COLO829 (cell line): ENCODE data around the gene TENM4.

Experiments used
- DNase-seq: peaks from one replicate; pipeline ENCODE4 v3.0.0; 2012; ENCODE audit warnings: low spot score

TENM4 gene

DNA sequence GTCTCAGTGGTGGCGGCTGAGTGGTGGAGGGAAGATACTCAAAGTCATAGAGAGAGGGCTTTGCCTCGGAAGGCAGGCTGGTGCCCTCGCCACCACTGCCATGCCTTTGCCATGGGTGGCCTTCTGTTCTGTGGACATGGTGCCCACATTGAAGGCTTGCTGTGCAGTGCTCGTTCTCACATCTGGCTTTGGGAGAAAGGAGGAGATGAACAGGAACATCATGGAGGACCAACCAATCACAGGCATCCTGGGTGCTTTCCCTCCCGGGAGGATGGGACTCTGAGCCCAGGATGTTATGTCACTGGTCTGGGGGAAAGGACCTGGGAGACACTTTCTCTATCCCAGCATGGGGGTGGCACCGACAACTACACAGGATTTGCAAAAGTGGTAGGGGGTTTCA is 783.8 kb downstream of the TENM4 start:
- DNase-seq: no peak

DNA sequence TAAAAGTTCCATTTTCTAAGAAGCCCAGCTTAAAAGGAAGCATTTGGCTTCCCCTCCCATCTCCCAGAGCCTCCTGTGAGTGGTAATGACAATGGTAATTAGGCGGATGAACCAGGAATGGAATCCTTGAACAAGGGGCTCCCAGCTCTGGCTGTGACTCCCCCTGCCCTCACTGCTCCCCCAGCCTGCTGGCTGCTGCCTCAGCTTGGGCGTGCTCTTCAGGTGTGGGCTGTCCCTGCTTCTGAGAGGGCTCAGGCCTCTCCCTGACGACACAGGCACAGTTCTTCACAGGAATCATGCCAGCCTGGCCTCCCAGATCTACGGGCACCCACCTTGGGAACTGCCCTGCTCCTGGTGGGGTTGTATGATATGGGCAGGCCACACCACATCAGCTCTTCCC is 784.5 kb downstream of the TENM4 start:
- no peak for DNase-seq

DNA sequence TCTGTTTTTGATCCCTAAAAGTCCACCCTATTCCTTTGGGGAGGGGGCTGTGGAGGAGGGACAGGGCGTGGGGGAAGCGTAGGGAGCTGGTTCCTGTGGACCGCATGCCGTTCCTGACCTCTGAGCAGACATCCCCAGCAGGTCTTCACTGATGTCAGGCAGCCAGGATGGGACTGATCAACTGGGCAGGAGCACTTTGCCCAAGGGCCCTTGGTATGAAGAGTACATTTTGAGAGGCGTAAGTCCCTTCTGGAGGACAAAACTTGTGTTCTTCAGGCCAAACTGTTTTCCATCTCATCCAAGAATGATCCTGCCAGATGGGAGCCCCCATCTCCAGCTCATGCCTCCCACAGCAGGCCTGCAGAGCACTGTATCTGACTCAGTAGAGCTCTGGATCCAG is 785.3 kb downstream of the TENM4 start:
- DNase-seq: no peak

DNA sequence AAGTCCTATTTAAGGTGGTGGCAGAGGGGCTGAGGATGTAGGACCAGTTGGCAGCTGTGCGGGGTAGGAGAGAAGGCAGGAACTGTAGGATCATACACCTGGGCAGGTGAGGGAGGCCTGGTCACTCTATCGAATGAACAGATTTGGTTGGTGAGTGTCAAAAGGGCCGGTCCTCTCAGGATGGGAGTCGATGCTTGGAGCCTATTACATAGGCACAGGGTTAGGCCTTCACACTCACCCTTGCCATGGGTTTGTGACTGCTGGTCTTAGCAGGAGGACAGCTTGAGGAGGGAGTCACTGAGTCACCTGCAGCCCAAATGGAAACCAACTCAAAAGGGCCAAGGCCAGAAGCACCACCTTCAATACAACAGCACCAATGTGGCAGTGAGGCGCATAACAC is 786.0 kb downstream of the TENM4 start:
- DNase-seq: no peak

DNA sequence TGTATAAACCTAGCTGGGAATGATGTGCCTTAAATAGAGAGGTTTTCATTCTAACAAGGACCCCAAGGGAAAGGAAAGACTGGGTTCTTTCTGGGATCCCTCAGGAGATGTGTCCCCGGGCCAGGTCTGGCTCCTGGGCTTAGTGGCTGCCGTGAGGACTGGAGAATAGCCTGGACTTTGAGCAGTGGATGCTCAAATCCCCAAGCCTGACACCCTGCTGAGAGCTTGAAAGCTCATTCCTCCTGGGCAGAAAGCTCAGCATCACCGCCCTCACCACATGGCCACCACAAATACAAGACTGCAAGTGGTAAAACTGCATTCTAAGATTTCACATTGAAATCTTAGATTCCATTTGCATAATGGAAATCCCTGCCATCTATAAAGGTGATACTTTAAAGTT is 786.8 kb downstream of the TENM4 start:
- DNase-seq: no peak

DNA sequence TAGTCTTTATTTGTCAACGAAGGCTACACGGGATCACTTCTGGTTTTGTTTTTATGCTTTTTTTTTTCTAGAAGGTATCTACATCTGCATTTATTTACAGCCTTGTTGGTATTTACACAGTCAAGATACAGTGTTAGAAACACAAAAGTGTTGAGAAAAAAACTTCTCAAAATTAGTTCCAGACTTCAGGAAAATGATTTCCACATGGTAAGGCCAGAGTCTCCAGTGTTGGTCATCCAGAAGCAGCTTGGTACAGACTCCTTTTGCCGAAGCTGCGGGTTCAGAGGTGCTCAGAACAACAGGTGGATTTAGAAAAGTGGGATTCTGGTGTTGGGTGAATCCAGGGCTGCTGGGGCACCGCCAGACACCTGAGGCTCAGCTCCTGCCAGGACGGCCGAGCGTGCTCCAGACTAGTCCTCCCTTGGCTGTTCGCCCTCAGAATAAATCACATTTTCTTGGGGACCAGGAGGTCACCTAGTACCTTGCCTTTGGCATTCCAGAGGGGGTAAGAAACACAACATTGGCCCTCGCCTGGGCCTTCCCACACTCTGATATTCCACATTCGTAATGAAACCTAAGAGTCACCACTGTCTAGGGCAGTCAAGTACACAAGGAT is 787.4 kb downstream of the TENM4 start:
- DNase-seq: no peak

DNA sequence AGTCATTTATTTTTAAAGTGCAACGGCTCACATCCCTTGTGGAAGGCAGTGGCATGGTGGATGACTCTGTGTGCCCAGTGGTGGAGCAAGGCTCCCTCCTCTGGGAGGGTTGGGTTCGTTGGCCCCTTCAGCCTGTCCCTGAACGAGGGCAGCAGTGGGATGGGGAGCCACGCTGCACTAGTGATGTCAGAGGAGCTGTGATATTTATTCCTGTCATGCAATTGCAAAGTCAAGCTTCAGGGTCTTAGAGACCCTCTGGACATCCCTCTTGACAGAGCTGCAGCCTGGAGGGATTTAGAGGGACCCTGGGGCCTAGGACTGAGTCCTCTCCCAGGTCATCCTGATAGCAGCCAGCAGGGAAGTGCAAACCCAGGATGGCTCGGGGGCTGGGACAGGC is 788.0 kb downstream of the TENM4 start:
- no peak for DNase-seq

DNA sequence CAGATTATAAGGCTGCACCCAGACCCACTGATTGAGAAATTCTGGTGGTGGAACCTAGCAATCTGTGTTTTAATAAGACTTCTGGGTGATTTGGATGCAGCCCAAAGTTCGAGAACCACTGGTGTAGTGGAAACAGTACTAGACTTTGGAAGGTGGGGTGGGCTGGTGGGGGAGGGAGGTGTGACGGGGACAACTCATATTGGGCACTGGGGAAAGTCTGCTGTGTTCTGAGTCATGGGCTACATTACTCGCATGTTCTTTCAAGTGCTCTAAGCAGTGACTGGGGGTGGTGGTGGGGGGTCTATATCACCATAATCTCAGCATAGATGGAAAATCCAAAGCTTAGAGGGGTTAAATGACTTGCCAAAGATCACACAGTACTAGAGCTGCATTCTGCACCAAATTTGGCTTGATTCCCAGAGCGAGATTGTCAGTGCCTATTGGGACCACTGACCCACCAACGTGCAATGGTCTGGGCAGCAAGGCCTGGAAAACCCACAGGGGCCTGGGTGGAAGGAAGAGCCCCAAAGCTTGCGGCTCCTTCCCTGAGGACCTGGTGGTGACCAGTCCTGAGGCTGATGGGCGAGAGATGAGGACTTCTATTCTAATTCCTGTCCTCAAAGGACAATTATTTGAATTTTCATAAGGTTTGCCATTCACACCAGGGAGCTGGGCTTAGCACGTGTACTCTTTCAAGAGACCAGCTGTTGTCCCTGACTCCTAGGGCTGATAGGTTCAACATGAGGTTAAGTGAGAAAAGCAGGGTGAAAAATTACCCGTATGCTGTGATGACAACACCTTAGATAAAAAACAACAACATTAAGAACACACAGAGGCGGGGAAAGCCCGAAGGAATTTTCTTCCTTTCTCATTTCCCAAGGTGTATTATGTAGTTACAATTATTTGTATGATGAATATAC is 788.6 kb downstream of the TENM4 start:
- DNase-seq: no peak

DNA sequence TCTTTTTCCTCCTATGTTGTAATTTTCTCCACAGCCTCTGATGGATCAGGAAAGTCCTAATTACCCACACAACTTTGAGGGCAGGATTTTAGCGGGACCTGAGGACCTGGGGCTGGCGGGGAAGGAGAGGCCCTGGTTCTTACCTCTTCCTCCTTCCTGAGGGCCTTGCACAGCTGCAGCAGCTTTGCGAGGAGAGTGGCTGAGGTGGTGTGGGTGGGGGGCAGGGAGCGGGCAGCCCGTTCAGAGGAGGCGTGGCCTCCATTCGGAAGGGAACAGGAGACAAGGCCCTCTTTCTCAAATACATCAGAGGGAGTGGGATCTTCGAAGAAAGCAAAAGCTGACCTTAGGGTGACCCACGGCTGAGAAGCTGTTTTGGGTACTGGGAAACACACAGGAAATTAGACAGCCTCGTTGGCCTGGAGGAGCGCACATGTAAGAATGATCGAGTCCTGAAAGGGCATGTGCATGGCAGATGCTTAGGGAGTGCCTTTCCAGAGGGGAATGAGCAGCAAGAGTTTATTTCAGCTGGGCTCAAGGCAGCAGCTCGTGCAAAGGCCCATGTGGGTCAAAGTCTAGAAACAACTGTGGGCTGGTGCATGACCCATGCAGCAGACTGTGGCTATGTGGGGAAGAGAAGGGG is 789.6 kb downstream of the TENM4 start:
- DNase-seq: peak; percentile 40

DNA sequence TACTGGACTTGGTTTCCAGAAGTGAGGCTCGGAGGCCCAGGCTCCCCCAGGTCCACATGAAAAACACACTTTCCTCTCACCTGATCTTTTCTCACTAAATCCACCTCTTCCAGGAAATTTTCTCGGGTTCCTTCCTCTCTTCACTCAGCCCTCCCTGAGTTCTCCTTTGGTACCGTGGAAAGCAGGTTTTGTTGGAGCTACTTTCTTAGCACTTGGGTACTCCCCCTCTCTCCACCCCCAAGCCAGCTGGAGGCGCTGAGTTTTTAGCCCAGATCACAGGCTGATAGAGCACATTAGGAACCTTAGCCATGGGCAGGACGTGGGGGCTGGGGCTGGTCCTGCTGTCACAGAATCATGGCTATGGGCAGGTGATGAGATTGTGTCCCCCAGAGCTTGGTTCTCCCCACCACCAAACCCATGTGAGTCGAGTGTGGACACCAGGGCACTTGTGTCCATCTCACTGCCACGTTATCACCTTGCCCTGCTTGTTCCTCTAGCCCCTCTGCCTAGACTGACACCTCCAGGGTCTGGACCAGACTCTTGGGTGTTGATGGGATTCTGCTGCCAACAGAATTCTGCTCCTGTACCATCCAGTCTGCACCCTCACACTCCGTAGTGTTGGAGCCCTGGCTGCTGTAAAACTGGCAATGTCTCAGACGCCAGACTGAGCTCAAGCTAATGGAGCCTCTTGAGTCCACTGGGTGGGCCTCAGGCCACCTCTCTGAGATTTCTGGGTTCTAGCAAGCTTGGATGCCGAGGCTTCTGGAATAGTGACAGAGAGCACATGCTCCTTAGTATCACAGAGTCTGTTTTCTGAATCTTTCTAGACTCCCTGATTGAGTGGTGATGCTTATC is 791.2 kb downstream of the TENM4 start:
- no peak for DNase-seq

DNA sequence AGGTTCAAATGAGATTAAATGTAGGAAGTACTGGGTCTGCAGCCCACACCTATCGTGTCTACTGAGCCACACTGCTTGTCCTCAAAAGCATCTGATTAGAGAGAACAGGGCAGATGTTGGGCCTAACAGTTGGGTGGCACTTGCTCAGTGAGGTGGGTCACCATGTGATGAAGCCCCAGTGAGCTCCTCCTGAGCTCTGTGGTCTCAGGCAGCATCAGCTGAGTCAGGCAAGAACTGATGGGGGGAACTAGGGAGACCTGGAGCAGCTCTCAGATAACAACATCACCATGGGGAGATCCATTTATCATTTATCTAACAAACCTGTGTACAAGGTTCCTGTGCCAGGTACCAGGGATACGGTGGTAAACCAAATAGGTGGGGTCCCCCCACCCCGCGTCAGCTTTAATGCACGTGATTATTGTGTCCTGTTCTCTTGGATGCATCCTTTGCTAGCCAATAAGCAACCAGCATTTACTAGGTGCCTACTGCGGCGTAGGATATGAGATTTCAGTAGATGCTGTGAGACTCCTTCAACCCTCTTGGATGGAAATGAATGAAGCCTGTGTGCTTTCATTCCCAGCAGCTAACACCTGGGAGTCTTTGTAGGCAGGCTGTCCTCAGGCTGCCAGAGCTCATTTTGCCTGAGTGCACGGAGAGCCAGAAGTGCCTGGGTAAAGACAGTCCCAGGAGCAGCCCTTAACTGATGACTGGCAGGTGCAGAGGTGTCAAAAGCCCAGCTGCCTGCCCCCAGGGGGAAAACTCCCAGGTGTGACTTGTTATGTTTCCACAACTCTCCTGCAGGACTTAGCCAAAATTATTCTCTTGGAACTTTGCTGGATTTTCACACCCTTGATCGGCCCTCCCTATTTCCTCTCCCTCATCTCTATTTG is 792.6 kb downstream of the TENM4 start:
- no peak for DNase-seq

DNA sequence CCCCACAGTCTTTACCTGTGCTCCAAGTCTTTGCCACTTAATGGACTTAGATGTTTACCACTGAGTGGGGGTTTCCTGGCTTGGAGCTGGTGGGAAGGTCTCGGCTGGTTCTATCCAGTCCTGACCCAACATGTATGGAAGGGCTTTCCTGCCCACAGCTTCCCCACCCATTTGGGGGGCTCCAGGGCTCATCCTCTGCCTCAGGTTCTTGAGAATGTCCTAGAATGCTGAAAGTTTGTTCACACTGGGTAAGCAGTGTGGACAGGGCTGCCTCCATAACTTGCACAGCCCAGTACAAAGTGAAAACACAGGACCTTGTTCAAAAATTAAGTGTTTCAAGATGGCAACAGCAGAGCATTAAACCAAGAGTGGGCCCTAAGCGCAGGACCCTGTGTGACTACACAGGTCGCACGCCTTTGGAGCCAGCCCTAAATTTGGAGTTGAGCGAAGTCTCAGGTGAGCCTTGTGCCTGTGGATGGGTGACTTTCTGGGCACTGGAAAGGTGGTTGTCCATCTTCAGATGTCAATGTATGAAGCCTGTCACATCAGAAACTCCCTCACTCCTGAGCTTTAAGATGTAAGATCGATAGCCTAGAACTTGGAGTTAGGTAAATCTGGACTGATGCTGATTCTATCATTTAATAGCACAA is 793.4 kb downstream of the TENM4 start:
- no peak for DNase-seq

DNA sequence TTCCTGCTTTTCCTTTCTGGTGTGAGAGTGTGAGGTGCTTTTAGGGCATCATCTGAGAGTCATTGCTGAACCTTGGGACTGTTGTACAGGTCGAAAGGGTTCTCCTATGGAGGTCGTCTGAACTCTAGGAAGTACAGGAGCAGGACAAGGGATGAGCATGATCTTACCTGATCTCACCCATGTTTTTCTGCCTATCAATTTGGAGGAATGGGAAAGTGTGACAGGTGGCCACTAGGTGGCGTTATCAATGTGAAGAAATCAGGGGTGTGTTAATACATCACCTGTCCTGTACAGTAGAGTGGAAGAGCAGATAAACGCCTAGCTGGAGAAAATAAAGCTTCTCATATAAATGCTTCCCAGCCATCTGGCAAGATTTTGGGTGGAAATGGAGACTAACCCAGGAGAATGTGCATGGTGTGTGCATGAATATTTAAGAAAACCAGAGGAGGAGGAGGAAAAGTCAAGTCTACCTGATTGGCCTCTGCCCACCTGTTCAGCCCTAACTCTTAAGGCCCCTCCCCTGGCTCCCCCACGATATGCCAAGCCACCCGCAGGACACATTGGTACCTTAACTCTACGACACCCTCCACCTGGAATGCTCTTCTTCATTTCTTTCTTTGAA is 794.2 kb downstream of the TENM4 start:
- DNase-seq: peak; percentile 54

DNA sequence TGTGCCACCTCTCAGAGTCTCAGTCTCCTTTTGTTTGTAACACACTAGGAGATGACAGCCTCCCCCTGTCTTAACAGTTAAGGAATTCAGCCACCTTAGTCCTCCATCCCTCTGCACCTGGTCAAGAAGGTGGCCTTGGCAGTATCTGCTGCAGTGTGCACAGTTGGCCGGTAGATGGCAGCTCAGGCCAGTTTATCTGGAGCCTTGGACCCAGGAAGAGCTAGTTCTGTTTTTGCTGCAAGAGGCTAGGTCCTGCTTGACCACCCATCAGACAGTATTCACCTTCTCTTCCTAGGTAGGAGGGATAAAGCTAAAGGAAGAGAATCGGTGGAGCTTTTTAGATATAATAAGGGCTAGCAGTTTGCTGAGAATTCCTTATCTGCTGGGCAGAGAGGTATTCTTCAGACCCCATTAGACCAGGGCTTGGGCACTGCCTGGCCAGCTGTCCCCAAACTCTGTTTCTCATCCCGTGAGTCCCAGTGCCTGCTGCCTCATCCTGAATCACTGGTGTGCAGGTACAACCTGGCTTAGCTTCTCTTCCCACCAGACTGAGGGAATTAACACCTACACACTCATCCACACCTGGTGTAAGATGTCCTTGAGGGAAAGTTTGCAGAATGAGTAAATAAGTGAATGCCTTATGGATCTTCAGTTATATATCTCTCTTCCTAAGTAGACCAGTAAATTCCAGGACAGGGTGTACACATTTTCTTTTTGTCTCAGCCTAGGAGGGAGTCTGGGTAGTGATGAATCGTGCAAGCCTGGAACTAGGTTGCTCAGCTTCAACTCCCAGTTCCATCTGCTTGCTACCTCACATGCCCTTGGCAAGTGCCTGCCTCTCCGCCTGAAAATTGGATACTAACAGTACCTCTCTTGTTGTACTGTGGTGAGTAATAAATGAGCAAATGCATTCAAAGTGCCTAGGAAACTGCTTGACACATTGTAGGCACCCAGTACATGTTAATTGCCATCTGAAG is 795.3 kb downstream of the TENM4 start:
- DNase-seq: peak; percentile 52

DNA sequence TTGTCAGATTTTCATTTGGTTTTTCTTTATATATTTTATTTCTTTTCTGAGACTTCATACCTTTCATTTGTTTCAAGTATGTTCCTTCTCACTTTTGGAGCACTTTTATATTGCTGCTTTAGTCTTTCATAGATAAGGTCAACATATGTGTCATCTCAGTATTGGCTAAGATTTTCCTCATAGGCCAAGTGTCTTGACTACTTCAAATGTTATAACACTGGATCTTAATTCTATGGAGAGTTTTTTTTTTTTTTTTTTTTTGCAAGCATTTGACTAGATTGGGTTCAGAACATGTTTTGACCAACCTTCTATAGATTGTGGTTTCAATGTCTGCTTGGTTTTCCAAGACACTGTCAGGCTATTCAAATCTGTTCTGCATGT is 797.2 kb downstream of the TENM4 start:
- no peak for DNase-seq

DNA sequence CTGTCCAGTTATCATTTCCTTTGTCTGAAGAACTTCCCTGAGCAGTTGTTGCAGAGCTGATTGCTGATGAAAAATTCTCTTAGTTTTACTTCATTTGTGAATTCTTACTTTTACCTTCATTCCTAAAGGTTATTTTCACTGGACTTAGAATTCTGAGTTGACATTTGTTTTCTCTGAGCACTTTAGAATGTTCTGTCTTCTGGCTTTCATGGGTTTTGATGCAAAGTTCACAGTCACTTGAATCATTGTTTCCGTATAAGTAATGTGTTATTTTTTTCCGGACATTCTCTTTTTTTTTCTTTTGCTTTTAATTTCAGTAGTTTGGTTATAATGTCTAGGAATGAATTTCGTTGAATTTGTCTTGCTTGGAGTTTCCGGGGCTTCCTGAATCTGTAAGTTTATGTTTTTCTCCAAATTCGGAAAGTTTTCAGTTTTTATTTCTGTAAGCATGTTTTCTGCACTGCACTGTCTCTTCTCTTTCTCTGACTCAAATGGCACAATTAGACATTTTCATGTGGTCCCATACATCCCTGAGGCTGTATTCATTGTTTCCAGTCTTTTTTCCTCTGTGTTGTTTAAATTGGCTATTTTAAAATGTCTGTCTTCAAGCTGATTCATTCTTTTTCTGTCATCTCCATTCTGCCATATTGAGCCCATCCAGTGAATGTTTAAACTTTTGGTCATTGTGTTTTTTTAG is 797.7 kb downstream of the TENM4 start:
- DNase-seq: no peak

DNA sequence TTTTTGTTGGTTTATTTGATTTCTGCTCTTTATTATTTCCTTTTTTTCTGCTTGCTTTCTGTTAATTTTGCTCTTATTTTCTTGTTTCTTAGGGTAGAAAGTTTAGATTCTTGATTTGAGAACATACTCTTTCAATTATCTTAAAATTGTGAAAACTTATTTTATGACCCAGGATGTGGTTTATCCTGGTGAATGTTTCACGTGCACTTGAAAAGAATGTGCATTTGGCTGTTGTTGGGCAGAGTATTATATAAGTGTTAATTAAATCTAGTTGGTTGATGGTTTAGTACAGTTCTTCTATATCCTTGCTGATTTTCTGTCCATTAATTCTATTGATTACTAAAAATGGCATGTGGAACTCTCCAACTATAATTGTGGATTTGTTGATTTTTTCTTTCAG is 799.3 kb downstream of the TENM4 start:
- no peak for DNase-seq

DNA sequence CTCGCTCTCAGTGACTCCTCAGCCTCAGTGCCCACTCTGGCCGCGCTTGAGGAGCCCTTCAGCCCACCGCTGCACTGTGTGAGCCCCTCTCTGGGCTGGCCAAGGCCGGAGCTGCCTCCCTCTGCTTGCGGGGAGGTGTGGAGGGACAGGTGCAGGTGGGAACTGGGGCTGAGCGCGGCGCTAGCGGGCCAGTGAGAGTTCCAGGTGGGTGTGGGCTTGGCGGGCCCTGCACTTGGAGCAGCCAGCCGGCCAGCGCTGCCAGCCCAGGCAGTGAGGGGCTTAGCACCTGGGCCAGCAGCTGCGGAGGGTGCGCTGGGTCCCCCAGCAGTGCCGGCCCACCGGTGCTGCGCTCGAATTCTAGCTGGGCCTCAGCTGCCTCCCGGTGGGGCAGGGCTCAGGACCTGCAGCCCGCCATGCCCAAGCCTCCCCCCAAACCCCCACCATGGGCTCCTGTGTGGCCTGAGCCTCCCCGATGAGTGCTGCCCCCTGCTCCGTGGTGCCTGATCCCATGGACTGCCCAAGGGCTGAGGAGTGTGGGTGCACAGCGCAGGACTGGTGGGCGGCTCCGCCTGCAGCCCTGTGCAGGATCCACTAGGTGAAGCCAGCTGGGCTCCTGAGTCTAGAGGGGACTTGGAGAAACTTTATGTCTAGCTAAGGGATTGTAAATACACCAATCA is 802.0 kb downstream of the TENM4 start:
- DNase-seq: no peak
